ENCODE measurements around the gene FHIT. TPM values are rescaled to one million over a fixed set of nuclear protein-coding genes. Genes with fewer than 3 reads are reported as not detected.

FHIT gene
- total and polyA plus RNA-seq, 11 donors, result 4.2 to 26.8 (median 16.5) TPM

DNA sequence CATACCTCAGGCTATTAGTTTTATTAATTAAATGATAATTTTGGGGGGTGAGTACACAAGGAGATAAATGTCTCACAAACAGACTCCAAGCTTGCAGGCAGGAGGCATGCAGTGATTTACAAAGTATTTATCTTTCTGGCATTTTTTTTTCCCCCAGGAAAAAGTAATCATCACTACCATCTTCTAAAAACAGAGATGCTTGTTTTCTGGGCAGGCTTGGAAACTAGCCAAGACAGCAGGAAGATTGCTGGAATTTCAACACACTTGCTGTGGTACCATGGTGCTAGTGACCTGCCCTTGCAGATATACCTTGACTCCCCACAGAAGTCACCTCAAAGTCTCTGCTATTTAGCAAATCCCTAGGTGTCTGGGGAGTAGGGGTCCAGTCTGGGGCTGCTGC, 1468.6 kb downstream of the FHIT start:
- no peaks in the 10 kb centered on the region for H3K4me1 ChIP-seq
- intact Hi-C loops (cut with DNase I), result no loop called here
- no peak overlapping the region for H3K4me3 ChIP-seq
- DNase-seq (no peak), ATAC-seq (no peak)
- H3K27ac ChIP-seq, result no peak overlapping the region
- H3K27me3 ChIP-seq, result no peaks in the 10 kb centered on the region
- no peak for TF ChIP-seq CTCF (IDR thresholded peaks at IDR 0.05)
- no peak for TF ChIP-seq POLR2A (IDR thresholded peaks at IDR 0.05)
- no peaks in the 10 kb centered on the region for H3K36me3 ChIP-seq
- no peaks in the 10 kb centered on the region for H3K9me3 ChIP-seq

GRCh38 chr3:59780209-59780608, 1471.0 kb downstream of the FHIT start:
- DNase-seq (no peak), ATAC-seq (no peak)
- no peaks in the 10 kb centered on the region for H3K27me3 ChIP-seq
- TF ChIP-seq CTCF (IDR thresholded peaks at IDR 0.05) (no peak), POLR2A (IDR thresholded peaks at IDR 0.05) (no peak)
- no peaks in the 10 kb centered on the region for H3K4me1 ChIP-seq
- no peak overlapping the region for H3K4me3 ChIP-seq
- H3K9me3 ChIP-seq, result no peaks in the 10 kb centered on the region
- no peak overlapping the region for H3K27ac ChIP-seq
- intact Hi-C loops (cut with DNase I), result no loop called here
- WGBS, 4 donors, result 96 to 100% (median 99%) methylated on average over 2 of the region's 2 CpGs
- no peaks in the 10 kb centered on the region for H3K36me3 ChIP-seq

DNA sequence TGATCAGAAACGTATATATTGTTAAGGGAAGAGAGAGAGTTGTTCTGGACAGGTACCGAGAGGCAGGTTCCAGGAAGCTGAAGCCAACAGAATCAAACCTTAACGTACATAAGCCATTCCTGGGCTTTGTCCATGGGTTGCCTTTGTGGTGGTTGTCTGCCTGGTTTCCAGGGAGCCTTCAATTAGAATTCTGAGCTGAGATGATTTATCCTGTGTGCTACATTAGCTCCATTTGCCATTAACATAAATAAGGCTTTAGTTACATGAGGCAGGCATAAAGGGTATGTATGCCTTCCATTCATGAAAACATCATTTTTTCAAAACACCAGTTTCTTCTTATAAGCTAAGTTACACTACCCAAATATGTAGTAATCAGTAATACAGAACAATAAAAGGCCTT, 1472.0 kb downstream of the FHIT start:
- Histone ChIP-seq H3K27ac (no peak overlapping the region), H3K9me3 (no peaks in the 10 kb centered on the region), H3K4me3 (no peak overlapping the region), H3K27me3 (no peaks in the 10 kb centered on the region), H3K4me1 (no peaks in the 10 kb centered on the region), H3K36me3 (no peaks in the 10 kb centered on the region)
- no peak for DNase-seq
- intact Hi-C loops (cut with DNase I), result no loop called here
- ATAC-seq, result no peak
- WGBS, 4 donors, result 90 to 93% (median 92%) methylated on average over 3 of the region's 3 CpGs
- TF ChIP-seq POLR2A (IDR thresholded peaks at IDR 0.05) (no peak), CTCF (IDR thresholded peaks at IDR 0.05) (no peak)

- DNase-seq, result no peak
- H3K4me1 ChIP-seq, result peaks cover 0 to 5% (median 0%) of the 10 kb centered on the region in 12 donors
Measured at GRCh38 chr3:59777667-59778077, 1473.6 kb downstream of the FHIT start.

More at GRCh38 chr3:59777667-59778077, 1473.6 kb downstream of the FHIT start:
- no peak for ATAC-seq
- intact Hi-C loops (cut with DNase I), result no loop called here
- no peak overlapping the region for H3K27ac ChIP-seq
- no peaks in the 10 kb centered on the region for H3K36me3 ChIP-seq
- no peaks in the 10 kb centered on the region for H3K27me3 ChIP-seq
- TF ChIP-seq POLR2A (IDR thresholded peaks at IDR 0.05) (no peak), CTCF (IDR thresholded peaks at IDR 0.05) (no peak)
- H3K4me3 ChIP-seq, result no peak overlapping the region
- 69 to 80% (median 74%) methylated on average over 3 of the region's 3 CpGs for WGBS, 4 donors
- H3K9me3 ChIP-seq, result no peaks in the 10 kb centered on the region
